Embryonic facial prominence (tissue), 1 donor: ENCODE data around the gene CAPNS1.
"Not testable (repeated sequence)": the region's sequence is repeated elsewhere in the genome, so short reads cannot be mapped to it uniquely, and the experiment has no call there.

ENCODE experiments used
- DNase-seq: peaks from one replicate; pipeline ENCODE4 v3.0.0-alpha.2; 2016; ENCODE audit errors: extremely low spot score

The CAPNS1 gene

GRCh38 chr19:36114721-36115452 is 25.0 kb upstream of the CAPNS1 start, which contains the start of gene POLR2I:
TSS of gene POLR2I (minus strand) at chr19:36114875. CDS start at chr19:36114856, 19 bp downstream.
- peak; percentile 99 for DNase-seq

GRCh38 chr19:36115453-36116343 is 24.2 kb upstream of the CAPNS1 start, which contains the start of gene TBCB:
TSS of gene TBCB (plus strand) at chr19:36115468. CDS start at chr19:36115561, 93 bp downstream.
- DNase-seq: no peak

- DNase-seq: no peak
These were observed 23.6 kb upstream of the CAPNS1 start for GRCh38 chr19:36116344-36116637.

DNA sequence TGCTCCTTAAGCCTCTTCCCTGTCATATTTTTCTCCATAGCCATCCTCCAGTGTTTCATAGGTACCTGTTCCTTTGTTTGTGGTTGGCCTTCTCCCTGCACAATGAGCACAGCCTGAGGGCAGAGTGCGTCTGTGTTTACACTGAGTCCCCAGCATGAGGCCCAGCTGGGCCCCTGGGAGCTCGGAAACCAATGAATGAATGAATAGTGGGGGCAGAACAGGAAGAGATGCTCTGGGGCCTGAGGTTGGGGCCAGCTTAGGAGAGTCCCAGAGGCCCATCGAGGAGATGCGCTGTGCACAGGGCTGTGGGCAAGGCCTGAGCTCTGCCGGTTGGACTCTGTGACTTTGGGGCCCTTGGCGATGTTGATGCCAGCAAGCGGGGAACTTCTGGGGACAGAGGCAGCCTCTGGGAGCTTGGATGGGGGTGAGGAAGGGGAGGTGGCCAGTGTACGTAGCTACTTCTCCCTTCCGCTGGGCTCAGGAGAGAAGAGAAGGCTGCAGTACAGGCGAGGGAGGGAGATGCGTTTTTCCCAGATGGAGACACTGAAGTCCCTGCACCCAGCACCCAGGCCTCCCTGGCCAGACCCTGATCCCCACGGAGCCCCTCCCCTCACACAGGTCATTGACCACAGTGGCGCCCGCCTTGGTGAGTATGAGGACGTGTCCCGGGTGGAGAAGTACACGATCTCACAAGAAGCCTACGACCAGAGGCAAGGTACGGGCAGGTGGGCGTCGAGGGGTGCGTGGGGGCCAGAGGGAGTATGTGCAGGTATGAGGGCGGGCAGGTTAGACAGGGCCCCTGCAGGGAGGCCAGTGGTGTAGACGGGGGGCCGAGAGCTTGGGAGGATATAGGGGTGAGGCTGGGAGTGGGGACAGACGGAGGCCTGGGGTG is 19.5 kb upstream of the CAPNS1 start:
- DNase-seq: no peak

GRCh38 chr19:36120984-36121358 is 18.9 kb upstream of the CAPNS1 start:
- no peak for DNase-seq

GRCh38 chr19:36121486-36122124 is 18.3 kb upstream of the CAPNS1 start:
- DNase-seq: no peak

GRCh38 chr19:36125557-36125956 is 14.3 kb upstream of the CAPNS1 start:
- no peak for DNase-seq

DNA sequence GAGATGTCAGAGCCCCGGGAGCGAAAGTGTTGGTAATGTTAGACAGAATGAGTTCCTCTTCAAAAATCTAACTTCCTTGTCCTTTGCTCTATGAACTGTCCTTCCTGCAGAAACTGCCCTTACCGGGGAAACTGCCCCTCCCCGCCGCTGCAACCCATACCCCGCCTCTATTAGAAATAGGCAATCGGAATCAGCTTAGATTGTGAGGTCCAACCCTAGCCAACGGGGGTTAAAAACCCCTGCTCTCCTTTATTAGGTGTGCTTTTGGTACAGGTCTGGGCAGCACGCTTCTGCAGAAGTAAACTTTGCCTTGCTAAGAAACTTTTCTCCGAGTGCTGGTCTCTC is 11.5 kb upstream of the CAPNS1 start:
- DNase-seq: no peak

- not testable (repeated sequence) for DNase-seq
These were observed 8.6 kb upstream of the CAPNS1 start for GRCh38 chr19:36131221-36131620.

GRCh38 chr19:36134867-36135266 is 5.0 kb upstream of the CAPNS1 start:
- not testable (repeated sequence) for DNase-seq

DNA sequence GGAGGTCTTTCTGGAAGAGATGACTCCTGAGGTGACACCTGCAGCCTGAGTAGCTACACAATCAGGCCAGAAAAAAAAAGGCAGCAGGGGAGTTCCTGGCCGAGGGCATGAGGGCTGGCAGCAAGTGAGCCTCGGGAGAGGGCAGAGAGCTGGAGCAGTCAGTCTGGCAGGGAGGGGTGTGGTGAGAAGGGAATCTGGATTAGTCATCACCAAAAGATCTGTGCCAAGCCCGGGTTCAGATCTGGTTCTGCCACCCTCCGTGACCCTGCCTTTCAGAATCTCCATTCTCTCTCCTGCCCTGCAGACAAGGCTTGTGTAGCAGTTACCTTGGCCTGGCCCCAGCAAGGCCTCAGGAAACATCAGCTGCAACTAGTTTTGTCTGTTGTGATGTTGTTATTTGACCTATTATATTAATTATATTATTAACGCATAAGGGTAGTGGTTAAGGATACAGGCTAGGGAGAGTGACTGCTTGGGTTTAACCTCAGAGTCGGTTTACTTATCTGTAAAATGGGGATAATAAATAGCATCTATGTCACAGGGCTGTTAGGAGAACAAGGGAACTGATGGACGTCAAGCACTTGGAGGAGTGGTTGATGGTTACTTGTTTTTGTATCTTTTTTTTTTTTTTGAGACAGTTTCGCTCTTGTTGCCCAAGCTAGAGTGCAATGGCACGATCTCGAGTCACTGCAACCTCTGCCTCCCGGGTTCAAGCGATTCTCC is 2.7 kb upstream of the CAPNS1 start:
- DNase-seq: no peak

DNA sequence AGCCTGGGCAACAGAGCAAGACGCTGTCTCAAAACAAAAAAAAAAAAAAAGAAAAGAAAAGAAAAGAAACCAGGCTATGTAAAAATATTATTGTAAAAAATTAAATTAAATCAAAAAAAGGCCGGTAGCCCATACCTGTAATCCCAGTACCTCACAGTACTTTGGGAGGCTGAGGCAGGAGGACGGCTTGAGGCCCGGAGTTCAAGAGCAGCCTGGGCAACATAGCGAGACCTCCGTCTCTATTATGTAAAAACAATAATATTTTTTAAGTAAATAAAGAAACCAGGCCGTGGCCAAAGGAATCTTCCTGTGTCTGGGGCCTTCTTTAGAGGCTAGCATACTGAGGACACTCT is 770 bp upstream of the CAPNS1 start:
- DNase-seq: no peak

- peak; percentile 38 for DNase-seq
These were observed 605 bp downstream of the CAPNS1 start for GRCh38 chr19:36140304-36141038.

- peak; percentile 75 for DNase-seq
These were observed 1.4 kb downstream of the CAPNS1 start for GRCh38 chr19:36141039-36141927.

DNA sequence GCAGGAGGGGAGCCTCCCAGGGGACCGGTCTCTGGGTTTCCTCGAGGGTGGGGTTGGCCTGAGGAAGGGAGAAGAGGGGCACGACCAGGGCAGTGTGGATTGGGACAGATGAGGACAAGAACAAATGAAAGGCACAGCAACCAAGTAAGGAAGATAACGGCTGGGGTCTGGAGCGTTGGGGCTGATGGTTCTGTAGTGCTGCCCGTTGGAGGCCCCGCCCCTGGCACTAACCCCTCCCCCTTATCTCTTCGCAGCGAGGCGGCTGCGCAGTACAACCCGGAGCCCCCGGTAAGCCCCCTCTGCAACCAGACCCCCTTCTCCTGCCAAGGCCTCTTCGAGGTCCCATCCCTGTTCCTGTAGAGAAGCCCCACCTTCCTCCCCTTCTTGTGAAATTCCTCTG is 2.2 kb downstream of the CAPNS1 start:
- no peak for DNase-seq

- DNase-seq: no peak
These were observed 2.6 kb downstream of the CAPNS1 start for GRCh38 chr19:36142496-36142895.

DNA sequence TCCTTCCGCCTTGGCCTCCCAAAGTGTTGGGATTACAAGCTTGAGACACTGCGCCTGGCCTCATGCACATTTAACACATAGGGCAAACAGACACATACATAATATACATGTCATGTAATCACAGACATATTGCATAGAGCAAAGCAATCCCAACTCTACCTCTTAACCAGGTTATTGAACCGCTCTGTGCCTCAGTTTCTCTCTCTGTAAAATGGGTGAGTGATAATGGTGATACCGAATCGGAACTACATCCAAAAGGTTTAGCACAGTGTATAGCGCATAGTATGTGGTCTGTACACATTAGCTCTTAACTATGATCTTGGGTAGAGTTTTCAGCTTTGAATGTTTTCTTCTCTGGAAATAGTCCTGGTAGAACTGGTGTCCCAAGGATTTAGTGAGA is 4.8 kb downstream of the CAPNS1 start:
- no peak for DNase-seq

GRCh38 chr19:36149673-36150406 is 10.0 kb downstream of the CAPNS1 start:
- no peak for DNase-seq

- no peak for DNase-seq
These were observed 10.7 kb downstream of the CAPNS1 start for GRCh38 chr19:36150586-36150985.
